ENCODE data around the gene GATA3.

Gene GATA3

GRCh38 chr10:8050556-8051108, 3.9 kb upstream of the GATA3 start:
- DNase-seq = no peak

GRCh38 chr10:8051109-8051821, 3.2 kb upstream of the GATA3 start:
- no peak for DNase-seq

- DNase-seq = no peak
These were observed 2.6 kb upstream of the GATA3 start for GRCh38 chr10:8051851-8052257.

DNA sequence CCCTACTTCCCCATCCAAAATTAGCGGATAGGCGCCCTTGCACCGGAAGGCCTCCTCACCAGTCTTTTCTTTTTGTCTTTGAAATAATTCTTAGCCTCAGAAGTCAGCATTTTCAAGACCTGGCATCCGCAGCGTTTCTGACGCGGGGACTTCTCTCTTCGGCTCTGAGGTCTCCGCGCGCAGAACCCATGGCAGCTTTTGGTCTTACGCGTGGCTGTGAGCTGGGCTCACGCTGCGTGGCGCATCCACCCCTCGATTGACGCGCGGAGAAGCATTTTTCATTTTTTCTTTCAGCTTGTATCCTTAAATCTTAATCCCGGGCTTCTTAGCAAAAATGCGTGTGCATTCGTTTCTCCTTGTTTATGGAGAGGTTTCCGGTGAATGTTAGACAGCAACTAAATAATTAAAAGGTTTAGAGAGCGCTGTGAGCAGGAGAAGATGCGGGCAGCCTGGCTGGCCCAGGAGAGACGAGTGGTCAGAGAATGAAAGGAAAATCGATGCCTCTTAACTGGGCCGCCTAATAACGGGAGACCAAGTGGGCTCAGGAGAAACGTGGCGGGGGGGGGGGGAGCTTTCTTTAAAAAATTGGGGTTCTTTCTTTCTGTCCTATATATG, 2.0 kb upstream of the GATA3 start:
- no peak for DNase-seq

DNA sequence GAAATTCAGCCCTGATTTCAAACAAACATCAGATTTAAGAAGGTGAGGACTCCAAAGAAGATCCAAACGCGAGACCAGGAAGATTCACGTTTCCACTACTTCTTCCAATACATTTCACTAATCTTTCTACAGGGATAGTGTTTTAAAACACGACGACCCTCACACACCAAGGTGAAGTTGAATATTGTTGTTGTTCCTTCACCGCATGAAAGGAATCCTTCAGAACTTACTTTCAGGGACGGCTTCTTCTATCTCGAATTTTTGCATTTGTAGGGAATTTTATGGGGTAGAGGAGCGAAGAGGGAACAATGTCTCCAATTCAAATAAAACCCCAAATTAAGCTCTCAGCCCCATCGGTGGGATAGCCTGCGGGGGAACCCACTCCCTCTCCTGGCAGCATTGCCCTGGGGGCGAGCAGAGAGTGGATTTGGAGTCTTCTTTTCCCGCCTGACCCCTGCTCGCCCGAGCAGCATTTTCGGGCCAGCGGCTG, 1.5 kb upstream of the GATA3 start:
- DNase-seq = no peak

- peak in 33 of 58 donors; percentile 3 to 49 (median 25) for DNase-seq
These were observed 843 bp upstream of the GATA3 start for GRCh38 chr10:8053446-8054243.

DNA sequence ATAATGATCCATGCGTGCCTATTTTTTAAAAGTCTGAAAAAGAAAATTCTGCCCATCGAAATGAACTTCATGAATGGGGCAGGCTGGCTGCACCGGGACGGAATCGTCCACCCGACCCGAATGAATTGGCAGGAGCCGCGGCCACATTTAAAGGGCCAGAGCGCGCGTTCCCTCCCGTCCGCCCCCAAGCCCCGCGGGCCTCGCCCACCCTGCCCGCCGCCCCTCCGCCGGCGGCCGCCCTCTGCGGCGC, 319 bp upstream of the GATA3 start:
- DNase-seq = no peak

DNA sequence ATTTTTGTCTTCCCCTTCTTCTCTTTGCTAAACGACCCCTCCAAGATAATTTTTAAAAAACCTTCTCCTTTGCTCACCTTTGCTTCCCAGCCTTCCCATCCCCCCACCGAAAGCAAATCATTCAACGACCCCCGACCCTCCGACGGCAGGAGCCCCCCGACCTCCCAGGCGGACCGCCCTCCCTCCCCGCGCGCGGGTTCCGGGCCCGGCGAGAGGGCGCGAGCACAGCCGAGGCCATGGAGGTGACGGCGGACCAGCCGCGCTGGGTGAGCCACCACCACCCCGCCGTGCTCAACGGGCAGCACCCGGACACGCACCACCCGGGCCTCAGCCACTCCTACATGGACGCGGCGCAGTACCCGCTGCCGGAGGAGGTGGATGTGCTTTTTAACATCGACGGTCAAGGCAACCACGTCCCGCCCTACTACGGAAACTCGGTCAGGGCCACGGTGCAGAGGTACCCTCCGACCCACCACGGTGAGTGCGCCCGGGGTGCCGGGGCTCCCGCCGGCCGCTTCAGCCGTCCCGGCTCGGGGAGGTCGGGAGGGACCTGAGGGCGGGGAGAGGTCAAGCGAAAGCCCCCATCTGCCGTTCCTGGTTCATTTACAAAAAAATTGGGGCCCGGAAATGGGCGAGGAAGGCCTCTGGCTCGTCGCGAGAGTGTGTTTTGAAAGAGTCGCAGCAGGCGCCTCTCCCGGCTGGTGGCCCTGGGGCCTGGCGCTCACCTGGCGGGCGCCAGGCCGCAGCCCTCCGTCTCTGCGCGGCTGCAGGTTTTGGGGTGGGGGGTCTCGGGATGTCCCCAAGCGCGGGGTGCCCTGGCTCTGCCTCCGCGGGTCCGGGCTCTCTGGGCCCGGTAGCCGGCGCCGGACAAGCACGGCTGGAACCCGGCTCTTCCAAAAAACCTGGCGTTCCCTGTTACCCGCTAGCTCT, 1.2 kb downstream of the GATA3 start:
- DNase-seq = no peak

- DNase-seq = no peak
These were observed 1.9 kb downstream of the GATA3 start for GRCh38 chr10:8056378-8056777.

DNA sequence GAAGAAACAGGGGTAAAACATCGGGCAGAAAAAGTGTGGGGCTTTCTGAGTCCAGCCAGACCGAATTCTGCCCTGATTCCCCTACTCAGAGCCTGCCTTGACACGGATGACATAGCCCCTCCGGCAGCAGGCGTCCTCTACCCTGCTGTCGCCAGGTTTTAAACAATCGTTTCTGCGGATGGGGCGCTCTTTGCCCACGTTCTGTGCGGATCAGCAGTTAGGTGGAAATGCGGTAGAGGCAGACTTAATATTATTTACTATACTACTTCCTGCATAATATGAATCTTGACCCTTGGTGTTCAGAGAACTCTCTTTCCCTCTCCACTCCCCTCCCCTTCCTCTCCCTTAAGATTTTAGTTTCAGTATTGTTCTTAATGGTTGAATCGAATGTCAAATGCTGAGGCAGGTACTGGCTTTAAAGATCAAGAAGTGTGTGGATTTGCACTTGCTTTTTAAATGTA, 2.4 kb downstream of the GATA3 start:
- no peak for DNase-seq

DNA sequence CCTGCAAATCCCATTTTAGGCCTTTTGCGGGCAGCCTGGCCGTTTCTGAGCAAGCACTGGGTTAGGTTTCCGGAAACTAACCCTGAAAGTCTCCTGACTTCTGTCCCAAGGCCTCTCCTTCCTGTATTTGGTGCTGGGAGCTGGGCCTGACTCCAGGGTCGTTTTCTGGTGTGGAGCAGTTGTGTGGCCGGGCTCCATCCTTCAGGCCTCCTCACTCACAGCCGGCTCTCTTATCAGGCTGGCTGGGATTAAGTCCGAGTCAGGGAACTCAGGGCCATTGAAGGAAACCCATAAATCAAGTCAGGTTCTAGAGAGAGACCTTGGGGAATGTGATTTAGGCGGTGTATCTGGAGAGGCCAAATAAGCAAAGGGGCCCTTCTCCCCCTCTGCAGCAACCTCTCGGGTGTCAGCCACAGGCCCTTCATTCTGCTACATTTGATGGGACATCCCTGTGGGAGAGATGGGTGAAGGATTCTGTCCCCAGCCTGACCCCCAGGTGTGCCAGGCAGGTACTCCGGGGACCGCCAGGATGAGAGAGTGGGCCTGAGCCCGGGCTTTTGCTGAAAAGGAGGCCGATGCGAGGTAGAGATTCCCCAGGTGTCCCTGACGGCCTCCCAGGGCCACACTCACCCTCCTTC, 3.3 kb downstream of the GATA3 start:
- no peak for DNase-seq

DNA sequence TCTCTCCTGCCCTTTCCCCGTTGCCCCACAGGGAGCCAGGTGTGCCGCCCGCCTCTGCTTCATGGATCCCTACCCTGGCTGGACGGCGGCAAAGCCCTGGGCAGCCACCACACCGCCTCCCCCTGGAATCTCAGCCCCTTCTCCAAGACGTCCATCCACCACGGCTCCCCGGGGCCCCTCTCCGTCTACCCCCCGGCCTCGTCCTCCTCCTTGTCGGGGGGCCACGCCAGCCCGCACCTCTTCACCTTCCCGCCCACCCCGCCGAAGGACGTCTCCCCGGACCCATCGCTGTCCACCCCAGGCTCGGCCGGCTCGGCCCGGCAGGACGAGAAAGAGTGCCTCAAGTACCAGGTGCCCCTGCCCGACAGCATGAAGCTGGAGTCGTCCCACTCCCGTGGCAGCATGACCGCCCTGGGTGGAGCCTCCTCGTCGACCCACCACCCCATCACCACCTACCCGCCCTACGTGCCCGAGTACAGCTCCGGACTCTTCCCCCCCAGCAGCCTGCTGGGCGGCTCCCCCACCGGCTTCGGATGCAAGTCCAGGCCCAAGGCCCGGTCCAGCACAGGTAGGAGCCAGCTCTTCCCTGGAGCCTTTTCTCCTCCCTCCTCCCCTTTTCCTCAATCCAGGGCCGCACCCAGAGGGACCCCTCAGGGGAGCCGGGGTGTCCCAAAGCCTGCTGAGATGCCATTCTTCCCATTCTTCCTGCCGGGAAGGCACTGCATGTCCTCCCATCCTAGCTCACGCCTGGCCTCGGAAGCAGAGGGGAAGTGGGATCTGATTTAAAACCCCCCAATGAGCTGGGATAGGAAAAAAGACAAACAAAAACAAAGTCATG, 4.0 kb downstream of the GATA3 start:
- DNase-seq = no peak

- no peak for DNase-seq
These were observed 4.9 kb downstream of the GATA3 start for GRCh38 chr10:8059191-8059936.

DNA sequence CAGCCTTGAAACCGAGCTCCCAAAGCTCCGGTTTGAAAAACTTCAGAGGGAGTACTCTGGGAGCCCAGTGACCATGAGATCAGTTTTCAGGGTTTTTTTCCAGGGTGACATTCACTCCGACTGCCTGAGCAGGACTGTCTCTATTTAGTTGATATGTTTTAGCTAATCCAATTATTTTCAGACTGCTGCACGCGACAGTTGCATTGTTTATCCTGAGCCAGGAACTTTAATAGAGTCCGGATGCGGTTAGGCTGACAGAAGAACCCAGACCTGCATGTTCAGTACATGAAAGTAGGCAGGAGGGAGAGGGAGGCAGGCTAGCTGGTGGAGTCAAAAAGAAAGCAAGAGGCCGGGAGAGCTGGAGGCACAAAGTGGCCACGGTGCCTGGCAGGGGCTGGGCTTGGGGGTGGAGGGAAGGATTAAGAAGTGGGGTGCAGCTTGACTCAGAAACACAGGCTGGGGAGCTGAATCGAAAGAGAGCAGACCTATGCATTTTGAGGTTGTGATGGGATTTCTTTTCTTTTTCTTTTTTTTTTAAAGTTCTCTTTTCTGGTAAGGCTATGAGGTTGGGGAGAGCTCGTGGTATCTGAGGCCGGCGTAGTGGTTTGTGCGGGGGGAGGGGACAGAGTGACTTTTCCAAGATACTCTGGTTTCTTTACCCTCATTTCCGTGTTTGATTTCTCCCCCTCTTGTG, 5.7 kb downstream of the GATA3 start:
- no peak for DNase-seq

DNA sequence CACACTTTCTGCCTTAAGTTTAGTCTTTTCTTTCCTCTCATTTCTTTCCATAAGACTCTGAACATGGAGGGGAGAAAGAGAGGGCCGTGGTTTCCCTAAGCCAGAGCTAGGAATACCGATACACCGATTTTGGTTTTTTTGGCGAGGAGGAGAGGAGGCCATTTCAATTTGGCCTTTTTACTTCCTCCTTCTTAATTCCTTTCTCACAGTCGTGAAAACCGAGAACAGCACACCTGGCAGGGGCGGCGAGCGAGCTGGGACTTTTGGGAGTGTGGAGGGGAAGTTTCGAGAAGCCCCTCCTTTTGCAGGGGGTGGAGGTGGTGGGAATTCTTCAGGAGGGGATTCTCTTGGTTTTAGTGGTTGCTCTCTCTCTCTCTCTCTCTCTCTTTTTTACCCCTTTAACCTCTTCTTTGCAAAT, 6.2 kb downstream of the GATA3 start:
- DNase-seq = no peak

- DNase-seq = no peak
These were observed 7.1 kb downstream of the GATA3 start for GRCh38 chr10:8061274-8062211.
